Sigmoid colon (tissue), 7 donors: ENCODE results near the gene SEMA4C. TPM values are rescaled to one million over a fixed set of nuclear protein-coding genes. Genes with fewer than 3 reads are reported as not detected.

Source experiments
- DNase-seq: peaks from one replicate; pipeline ENCODE4 v3.0.0-alpha.2; 2019
- H3K27ac ChIP-seq, 4 donors: fragments of 200-600 bp; sonication (generic); one replicate each; pipeline ENCODE4 v1.5.1; 2016 to 2019; ENCODE audit warnings: mild to moderate bottlenecking in 1 of 4
- H3K27me3 ChIP-seq, 3 donors: fragments of 200-600 bp; sonication (generic); one replicate each; pipeline ENCODE4 v1.5.1; 2019; ENCODE audit warnings: mild to moderate bottlenecking in 1 of 3
- H3K36me3 ChIP-seq, 4 donors: fragments of 200-600 bp; sonication (generic); one replicate each; pipeline ENCODE4 v1.5.1; 2016 to 2019
- H3K4me1 ChIP-seq, 4 donors: fragments of 200-600 bp; sonication (generic); one replicate each; pipeline ENCODE4 v1.5.1; 2017 to 2019
- H3K4me3 ChIP-seq, 4 donors: fragments of 200-600 bp; sonication (generic); one replicate each; pipeline ENCODE4 v1.5.1; 2017 to 2019; ENCODE audit warnings: mild to moderate bottlenecking in 2 of 4, moderate library complexity in 1 of 4
- H3K9me3 ChIP-seq, 4 donors: fragments of 200-600 bp in 3 of 4; sonication (generic) in 3 of 4; one replicate each; pipeline versions ENCODE4 v1.5.1 to v1.6.1; 2013 to 2019
- EP300 ChIP-seq, 4 donors: sonication (generic); formaldehyde crosslinking; IDR thresholded peaks; one replicate each; pipeline ENCODE4 v1.6.1; 2017; ENCODE audit warnings: antibody characterized with exemption in 4 of 4
- POLR2A ChIP-seq, 2 donors: fragments of 450-650 bp; IDR thresholded peaks; one replicate each; pipeline ENCODE4 v1.6.1; 2016; ENCODE audit warnings: antibody characterized with exemption in 2 of 2, mild to moderate bottlenecking in 2 of 2, moderate library complexity in 2 of 2
- POLR2AphosphoS5 ChIP-seq, 4 donors: sonication (generic); formaldehyde crosslinking; IDR thresholded peaks; one replicate each; pipeline ENCODE4 v1.6.1; 2017; ENCODE audit warnings: antibody characterized with exemption in 4 of 4
- WGBS, 2 donors: extraction: QIAGEN DNeasy Blood & Tissue Kit; methylation state at CpG; one replicate each; pipeline ENCODE4 v1.1.7; 2013; 5-methylcytosine and 5-hydroxymethylcytosine counted together
- intact Hi-C: fragments of 100-400 bp; cut with DNase I; formaldehyde crosslinking; loops from one replicate; pipeline ENCODE4 v1.15.1; 2023
- polyA plus RNA-seq, 3 donors: library from polyadenylated mRNA; stranded (reverse); fragments of 200-250 nt; gene quantifications; one replicate each; pipeline ENCODE4 v1.2.3, GENCODE V29; 2013
- total RNA-seq, 4 donors: library from RNA; depleted of rRNA; stranded (reverse); fragments of >200 nt; gene quantifications; one replicate each; pipeline ENCODE4 v1.1.0, GENCODE V29; 2016
- TF ChIP-seq, protein P1 (sequence below), 4 experiments: fragments of 450-650 bp in 3 of 4; fragments of 200-600 bp in 1 of 4; IDR thresholded peaks; one replicate each; pipeline ENCODE4 v1.5.1; 2016 to 2019; ENCODE audit warnings: antibody characterized with exemption in 4 of 4, mild to moderate bottlenecking in 3 of 4, moderate library complexity in 2 of 4
- donor health status: healthy with polysubstance abuse.
- donor health status: Bipolar disorder and iron deficiency.
- donor health status: healthy.

Gene SEMA4C
- total and polyA plus RNA-seq, 7 donors: 3.6 to 90.1 (median 57.1) TPM

- DNase-seq: no peak
- H3K9me3 ChIP-seq: no peaks in the 10 kb centered on the region
- intact Hi-C loops: loop anchor here (10.0 kb wide), 1 partner anchor 175 kb away; the partner anchor contains the start of gene KANSL3
- no peak for TF ChIP-seq POLR2A (IDR thresholded peaks at IDR 0.05)
- TF ChIP-seq, protein P1, sequence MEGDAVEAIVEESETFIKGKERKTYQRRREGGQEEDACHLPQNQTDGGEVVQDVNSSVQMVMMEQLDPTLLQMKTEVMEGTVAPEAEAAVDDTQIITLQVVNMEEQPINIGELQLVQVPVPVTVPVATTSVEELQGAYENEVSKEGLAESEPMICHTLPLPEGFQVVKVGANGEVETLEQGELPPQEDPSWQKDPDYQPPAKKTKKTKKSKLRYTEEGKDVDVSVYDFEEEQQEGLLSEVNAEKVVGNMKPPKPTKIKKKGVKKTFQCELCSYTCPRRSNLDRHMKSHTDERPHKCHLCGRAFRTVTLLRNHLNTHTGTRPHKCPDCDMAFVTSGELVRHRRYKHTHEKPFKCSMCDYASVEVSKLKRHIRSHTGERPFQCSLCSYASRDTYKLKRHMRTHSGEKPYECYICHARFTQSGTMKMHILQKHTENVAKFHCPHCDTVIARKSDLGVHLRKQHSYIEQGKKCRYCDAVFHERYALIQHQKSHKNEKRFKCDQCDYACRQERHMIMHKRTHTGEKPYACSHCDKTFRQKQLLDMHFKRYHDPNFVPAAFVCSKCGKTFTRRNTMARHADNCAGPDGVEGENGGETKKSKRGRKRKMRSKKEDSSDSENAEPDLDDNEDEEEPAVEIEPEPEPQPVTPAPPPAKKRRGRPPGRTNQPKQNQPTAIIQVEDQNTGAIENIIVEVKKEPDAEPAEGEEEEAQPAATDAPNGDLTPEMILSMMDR (IDR thresholded peaks at IDR 0.05): no peak
- no peak for TF ChIP-seq EP300 (IDR thresholded peaks at IDR 0.05)
- TF ChIP-seq POLR2AphosphoS5 (IDR thresholded peaks at IDR 0.05): no peak
- no peaks in the 10 kb centered on the region for H3K27me3 ChIP-seq
- H3K4me1 ChIP-seq: peaks cover 0 to 11% (median under 1%) of the 10 kb centered on the region in 4 donors
- H3K36me3 ChIP-seq: peaks cover 0 to 21% (median 5%) of the 10 kb centered on the region in 4 donors
- no peak overlapping the region for H3K27ac ChIP-seq
- WGBS, 2 donors: 86 to 87% methylated on average over 12 of the region's 12 CpGs
- H3K4me3 ChIP-seq: no peak overlapping the region
Observed at GRCh38 chr2:96809951-96810782, 59.7 kb downstream of the SEMA4C start.

Other genes starting within 250 kb of the SEMA4C start
- gene KANSL3, start 231.8 kb downstream of the SEMA4C start, total RNA-seq: 10 to 100 TPM; 35.4 to 55.0 (median 47.7) TPM
- gene KANSL3, start 231.8 kb downstream of the SEMA4C start, polyA plus RNA-seq: 10 to 100 TPM; 12.0 to 24.2 (median 14.3) TPM
- gene FER1L5, start 227.3 kb downstream of the SEMA4C start, total RNA-seq: under 1 TPM in 1 of 4 donors, not detected in 3; under 0.01 TPM
- under 1 TPM in 1 of 3 donors, not detected in 2; 0.01 TPM for gene FER1L5, start 227.3 kb downstream of the SEMA4C start, polyA plus RNA-seq
- 10 to 100 TPM; 11.9 to 23.2 (median 17.2) TPM for gene LMAN2L, start 130.0 kb downstream of the SEMA4C start, total RNA-seq
- 10 to 100 TPM in 1 of 3 donors, 1 to 10 TPM in 2; 3.6 to 14.0 (median 5.1) TPM for gene LMAN2L, start 130.0 kb downstream of the SEMA4C start, polyA plus RNA-seq
- gene CNNM4, start 109.2 kb downstream of the SEMA4C start, total RNA-seq: 1 to 10 TPM; 2.3 to 6.6 (median 3.4) TPM
- gene CNNM4, start 109.2 kb downstream of the SEMA4C start, polyA plus RNA-seq: 10 to 100 TPM in 1 of 3 donors, 1 to 10 TPM in 2; 9.0 to 36.7 (median 9.2) TPM
- 10 to 100 TPM in 3 of 4 donors, 1 to 10 TPM in 1; 8.9 to 16.6 (median 11.8) TPM for gene CNNM3, start 53.8 kb downstream of the SEMA4C start, total RNA-seq
- gene CNNM3, start 53.8 kb downstream of the SEMA4C start, polyA plus RNA-seq: 10 to 100 TPM in 1 of 3 donors, 1 to 10 TPM in 2; 1.2 to 11.9 (median 1.2) TPM
- 1 to 10 TPM; 1.8 to 5.5 (median 4.2) TPM for gene ANKRD23, start 26.1 kb downstream of the SEMA4C start, total RNA-seq
- gene ANKRD23, start 26.1 kb downstream of the SEMA4C start, polyA plus RNA-seq: 1 to 10 TPM in 1 of 3 donors, under 1 TPM in 1, not detected in 1; 0.69 to 4.2 TPM
- gene ANKRD39, start 12.1 kb downstream of the SEMA4C start, total RNA-seq: 10 to 100 TPM; 11.4 to 34.1 (median 26.1) TPM
- 10 to 100 TPM; 12.5 to 14.8 (median 12.6) TPM for gene ANKRD39, start 12.1 kb downstream of the SEMA4C start, polyA plus RNA-seq
- 1 to 10 TPM in 3 of 4 donors, under 1 TPM in 1; 0.36 to 2.5 (median 1.9) TPM for gene FAM178B, start 116.5 kb upstream of the SEMA4C start, total RNA-seq
- 1 to 10 TPM in 1 of 3 donors, under 1 TPM in 1, not detected in 1; 0.51 to 1.2 TPM for gene FAM178B, start 116.5 kb upstream of the SEMA4C start, polyA plus RNA-seq
- 10 to 100 TPM; 11.6 to 21.6 (median 15.1) TPM for gene FAHD2B, start 224.8 kb upstream of the SEMA4C start, total RNA-seq
- 1 to 10 TPM; 3.0 to 8.5 (median 7.2) TPM for gene FAHD2B, start 224.8 kb upstream of the SEMA4C start, polyA plus RNA-seq
- gene ANKRD36, start 243.1 kb upstream of the SEMA4C start, total RNA-seq: 10 to 100 TPM; 26.5 to 51.0 (median 29.9) TPM
- gene ANKRD36, start 243.1 kb upstream of the SEMA4C start, polyA plus RNA-seq: 1 to 10 TPM in 2 of 3 donors, not detected in 1; 1.8 to 5.5 TPM